CD4-positive, alpha-beta T cell treated with Interleukin-10 for 1 hour (primary cell): ENCODE measurements around the gene ERBB4.

ENCODE experiments used
- DNase-seq: peaks from one replicate; pipeline ENCODE4 v3.0.0-alpha.2; 2020

The ERBB4 gene

DNA sequence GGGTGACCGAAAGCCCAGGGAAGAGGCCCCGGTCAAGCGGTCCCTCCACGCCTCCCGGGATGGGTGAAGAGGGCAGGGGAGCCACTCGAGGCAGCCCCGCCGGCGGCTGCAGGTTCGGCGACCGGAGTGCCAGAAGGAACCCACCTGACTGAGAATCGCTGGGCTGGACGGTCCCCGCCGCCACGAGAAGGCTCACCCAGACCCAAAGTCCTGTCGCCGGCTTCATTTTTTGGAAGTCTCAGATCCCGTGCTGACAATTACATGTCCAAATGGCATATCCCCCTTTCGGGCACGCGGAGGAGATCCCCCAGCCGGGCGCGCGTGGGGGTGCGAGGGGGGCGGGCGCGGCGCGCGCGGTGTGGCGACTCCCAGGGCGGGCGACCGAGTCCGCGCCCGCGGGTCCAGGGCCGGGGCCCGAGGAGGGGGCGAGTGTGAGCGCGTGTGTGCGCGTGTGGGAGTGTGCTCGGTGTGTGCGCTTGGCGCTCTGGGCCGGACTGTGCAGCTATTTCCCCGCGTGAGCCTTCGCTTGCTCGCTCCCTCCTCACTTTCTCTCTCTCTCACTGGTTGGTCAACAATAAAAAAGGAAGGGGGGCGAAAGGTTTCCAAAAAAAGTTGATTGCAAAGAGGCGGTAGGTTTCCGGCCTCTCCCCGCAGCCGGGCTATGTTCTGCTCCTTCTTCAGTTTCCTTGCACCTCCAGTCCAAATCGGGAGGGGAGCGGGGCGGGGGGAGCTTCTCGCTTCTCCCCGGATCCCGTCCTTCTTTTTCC is at the start of gene ERBB4:
TSS of gene ERBB4 (minus strand) at position 498 of the 767 bp plus-strand sequence. CDS start at position 226, 272 bp downstream.
- DNase-seq = no peak

DNA sequence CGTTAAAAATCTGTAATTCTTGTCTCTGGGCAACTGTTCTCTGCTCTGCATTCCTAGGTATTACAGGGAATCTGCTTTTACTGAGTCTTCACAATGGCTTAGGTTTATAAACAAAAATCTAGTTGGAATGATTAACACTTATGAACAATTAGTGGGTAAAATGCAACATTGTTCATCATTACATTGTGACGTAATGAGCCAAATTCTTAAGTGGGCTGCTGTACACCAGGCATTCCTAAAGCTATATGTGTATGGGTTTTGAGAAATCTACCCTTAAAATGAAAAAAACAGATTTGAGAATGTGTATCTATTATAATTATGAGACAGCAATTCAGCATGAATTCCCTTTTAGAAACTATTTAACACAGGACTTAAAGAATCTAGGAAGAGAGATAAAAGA is 41.5 kb upstream of the ERBB4 start:
- DNase-seq = no peak

DNA sequence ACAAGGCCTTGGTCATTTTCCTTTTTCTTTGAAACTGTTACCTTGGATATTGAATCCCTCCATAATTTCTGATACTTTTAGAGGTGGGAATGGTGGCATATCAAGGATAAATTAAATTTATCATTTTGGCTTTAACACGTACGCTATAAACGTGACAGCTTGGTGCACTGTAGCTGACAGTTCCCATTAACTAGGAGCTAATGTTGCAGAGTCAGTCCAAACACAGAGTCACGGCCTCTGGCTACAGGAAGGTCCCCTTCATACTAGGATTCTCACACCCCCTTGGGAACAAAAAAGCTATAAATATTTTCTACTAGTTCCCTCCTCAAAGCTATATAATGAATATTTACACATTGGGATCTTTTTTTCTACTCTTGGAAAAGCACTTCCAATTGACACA is 17.7 kb upstream of the ERBB4 start:
- DNase-seq = no peak

DNA sequence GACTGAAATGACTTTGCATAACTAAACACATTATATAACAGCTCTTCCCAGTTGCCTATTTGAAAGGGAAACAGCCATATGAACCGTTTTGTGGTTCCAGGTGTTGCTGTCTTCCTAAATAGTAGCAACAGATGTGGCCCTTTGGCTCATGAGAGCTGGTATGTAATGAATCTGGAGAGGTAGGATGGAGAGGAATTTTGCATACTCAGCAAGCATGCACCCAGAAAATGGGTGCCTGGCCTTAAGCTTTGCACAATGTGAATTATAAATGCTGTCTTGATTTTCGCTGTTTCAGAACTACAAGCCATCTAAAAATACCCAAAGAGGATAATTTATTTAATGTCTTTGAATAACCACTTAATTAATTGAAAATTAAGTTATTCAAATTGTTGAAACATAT is 15.6 kb upstream of the ERBB4 start:
- DNase-seq = no peak

DNA sequence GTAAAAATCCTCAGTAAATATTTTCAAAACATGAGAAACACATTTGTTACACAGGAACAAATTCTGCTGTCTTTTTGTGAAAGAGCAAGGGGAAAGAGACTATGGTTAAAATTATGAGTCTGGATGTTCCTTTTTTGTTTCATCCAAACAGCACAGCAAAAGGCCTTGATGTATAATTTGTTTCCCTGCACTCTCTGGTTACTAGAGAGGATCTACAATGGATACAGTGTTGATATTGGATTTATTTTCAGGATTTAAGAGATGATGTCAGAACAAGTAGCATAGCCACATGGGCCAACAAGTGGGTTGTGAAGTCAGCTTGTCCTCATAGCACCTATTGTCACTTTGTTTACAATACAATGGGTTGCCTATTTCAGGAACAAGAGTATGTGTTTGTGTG is 11.3 kb upstream of the ERBB4 start:
- DNase-seq = no peak

DNA sequence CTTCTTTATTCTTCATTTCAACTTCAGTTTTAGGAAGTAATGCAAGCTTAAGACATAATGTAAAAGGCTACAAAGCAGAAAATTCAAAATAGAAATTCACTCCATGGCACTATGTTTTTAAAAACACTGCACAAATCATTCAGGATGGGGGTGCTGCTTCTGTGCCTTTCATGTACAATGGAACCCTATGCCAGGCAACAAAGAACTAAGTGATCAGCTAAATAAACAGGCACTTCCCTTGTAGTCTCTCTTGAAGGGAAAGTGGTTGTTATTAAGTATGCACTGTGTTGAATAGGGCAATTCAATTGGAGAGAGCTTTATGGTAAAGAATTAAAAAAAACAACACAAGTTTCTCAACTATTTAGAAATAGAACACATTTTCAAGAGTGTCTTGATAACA is 10.9 kb upstream of the ERBB4 start:
- no peak for DNase-seq

DNA sequence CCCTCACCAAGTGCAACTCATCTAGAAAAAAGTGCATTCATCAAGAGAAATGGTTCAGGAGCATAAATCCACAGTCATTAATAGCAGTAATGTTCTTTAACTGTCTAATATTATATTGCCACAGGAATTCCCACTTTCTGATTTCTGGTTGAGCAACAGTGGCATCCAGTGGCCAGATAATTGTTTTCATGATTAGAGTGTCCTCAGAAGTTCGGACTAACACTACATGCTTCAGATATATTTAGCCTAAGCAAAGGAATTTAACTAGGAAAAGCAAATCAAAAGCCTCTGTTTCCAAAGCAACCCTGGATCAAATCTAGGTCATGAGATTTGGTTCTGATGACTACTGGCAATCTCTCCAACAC is 9.8 kb upstream of the ERBB4 start:
- no peak for DNase-seq

DNA sequence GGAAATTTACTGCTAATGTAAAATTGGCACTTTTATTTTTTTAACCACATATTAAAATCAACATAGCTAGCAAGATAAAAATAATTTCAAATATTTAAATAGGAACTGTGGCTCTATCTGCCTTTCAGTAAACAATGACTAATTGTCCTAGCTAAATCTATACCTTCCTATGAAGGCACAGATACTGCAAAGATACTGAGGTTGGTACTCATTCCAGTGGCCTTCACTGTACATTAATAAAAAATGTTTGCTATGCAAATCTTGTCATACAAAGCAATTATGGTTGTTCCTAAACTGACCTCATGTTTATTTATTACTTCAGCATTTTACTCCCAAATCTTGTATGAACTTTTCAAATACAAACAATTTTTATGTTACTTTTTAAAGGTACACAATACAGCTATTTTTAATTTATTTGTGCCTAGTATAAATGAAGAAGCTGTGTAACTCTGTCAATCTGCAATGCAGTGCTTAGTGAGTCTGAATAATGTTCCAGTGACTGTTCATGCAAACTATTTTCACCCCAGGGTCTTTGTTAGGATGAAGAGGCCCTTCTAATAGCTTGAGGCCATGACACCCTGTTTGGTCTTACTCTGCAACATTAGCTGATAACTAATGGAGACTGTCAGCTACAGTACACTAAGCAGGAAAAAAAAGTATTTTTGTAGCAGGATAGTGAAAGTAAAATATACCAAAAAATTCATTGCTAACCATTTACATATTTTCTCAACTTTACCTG is 9.3 kb upstream of the ERBB4 start:
- DNase-seq = no peak

DNA sequence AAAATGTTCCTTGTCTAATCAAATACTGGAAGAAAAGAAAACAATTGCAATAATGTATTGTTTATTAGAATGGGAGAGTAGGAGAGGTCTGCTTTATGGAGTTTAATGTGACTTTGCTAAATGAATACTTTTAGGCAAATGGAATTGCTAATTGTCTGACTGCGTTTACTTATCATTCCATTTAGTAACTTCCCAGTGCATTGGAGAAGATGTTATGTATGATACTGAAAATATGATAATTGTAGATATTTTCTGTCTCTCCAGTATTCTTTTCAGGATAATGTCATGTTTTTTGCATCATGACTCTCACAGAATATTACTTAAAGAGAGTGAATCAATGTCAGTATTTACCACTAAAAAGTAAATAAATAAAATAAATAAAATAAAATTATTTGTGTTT is 8.1 kb upstream of the ERBB4 start:
- no peak for DNase-seq

DNA sequence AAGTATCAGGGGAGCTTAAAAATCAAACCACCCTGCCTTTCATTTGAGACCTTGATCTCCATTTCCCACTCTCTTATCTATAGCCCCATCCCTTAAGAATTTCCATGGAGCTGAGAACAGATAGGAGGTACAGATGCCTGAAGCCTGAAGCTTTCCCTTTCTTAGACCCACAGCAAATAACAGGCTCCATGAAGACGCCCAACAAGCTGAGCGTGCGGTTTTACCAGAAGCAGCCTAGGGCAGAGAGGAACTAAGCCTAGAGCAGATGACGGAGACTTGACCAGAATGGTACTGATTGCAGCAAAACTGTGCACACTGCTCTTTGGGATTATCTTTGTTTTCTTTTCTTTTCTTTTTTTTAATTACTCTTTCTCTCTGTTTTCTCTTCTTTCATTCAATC is 1.7 kb upstream of the ERBB4 start:
- no peak for DNase-seq

DNA sequence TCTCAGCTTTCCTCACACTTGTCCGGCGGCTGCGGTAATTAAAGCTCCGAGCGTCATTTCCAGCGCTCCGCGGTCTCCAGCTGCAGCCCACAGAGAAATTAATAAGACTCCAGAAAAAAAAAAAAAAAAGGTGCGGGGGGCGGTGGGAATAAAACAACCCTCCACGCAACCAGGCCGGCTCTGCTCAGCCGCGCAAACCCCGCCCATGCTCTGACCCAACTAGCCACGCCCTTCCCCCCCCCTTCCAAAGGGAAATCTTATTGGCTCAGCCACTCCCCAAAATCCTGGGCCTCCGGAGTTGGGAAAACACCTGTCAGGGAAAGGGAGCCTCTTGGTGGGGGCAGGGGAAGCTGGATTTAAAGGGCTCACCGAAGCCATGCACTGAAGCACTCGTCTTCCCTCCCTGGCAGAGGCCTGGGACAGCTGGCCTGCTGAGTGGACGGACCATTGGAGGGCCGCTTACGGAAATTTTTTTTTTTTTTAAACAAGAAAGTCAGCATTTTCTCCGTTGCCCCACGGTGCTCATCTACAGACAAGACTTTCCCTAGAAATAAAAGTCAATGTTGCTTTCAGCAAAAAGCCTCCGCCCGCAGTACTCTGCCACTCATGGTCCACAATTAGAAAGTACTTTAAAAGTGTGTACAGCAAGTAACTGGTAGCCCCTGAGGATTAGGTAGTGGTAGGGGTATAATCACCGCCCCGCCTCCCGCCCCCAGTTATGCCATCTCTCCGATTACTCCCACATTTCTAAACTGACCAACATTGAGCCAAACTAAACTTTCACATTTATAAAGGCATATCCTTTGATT is 674 bp upstream of the ERBB4 start:
- DNase-seq = no peak

DNA sequence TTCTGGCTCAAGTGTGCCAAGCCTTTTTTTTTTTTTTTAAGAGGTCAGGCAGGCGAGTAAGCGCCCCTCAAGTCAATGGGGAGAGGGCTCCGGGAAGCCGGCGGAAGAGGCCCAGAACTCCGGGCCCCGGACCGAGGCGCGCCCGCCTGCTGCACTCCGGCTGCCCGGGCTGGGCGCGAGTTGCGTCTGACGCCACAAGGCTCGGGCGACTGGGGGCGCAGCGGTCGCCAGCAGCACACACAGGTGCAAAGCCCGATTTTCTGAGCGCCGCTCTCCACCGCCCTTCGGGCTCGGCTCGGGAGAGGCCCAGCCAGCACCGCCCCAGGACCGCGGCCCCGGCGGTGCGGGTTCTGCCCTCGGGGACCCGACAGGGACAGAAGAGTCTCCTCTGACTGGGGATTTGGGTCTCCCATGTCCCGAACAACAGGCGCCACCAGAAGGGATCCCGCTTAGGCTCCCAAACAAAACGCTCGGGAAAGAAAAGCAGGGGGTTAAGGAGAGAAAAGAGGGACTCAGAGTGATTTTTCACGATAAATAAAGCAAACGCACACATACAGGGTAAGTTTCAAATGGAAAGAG is 787 bp downstream of the ERBB4 start:
- no peak for DNase-seq

DNA sequence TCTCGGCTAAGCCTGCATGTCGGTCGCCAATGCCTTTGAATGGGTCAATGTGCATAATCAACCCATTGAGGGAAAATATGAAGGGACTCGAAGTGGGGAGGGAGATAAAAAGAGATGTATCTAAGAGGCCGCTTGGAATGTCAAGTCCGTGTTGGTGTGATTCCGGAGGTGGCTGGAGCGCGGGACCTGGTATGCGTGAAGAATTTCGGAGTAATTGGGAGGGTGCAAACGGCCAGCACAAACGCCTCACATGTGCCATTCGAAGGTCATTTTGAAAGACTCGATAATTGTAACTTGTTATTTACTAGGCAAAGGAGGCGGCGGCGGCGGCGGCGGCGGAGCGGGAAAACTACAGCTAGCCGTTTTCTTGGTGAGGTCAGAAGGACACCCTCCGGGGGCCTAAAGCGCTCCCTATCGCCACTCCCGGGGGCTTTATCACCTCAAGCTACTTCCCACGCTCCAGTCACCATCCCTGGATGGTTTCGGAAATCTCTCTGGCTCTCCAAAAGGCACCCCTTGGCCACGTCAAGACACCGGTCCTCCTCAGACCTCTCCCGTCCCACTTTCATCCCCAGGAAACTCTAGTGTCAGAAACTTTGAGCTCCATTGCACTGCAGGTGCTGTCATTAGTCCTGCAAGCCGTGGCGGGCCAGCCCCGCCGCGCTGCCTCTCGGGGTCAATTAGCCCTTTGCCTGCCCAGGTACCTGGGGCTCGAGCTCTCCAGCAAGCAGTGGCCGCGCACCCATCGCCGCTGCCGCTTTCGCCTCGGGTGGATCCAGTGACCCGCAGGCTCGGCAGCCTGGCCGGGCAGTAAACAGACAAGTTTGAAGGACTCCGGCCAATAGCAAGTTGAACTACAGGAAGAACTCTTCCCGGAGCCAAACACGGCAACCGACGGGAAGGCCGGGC is 1.5 kb downstream of the ERBB4 start:
- no peak for DNase-seq

DNA sequence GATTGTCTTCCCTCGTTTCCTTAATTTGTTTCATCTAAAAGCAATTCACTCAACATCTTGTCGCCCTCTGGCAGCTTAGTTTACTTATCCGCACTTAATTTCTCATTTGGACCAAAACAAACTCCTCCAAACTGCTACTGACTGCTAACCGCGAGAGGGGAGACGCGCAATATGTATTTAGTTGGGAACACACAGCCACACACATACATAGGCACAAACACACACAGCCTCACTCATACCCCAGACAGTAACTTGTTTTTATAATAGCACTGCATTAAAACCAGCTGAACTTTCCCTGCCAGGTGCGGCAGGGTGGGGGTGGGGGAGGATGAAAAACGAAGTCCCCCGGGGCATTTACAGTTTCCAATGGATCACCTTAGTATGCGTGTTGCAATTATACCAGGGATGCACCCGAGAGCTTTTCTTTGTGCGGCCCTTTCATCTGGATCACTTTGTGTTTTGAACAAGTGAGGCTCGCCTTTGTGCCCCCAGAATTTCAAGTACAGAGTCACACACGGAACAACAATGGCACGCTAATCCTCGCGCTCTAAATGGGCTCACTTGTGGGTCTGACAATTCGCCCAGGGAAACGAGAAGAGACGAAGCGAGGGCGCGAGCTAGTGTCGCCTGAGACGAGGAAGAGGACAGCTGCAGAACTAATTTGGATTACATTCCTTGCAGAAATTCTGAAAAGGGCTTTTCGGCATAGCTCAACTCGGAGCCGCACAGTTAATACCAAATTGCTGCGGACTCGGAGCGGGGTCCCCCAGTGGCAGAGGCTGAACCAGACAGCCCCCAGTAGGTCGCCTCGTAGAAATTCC is 2.4 kb downstream of the ERBB4 start:
- DNase-seq = no peak

DNA sequence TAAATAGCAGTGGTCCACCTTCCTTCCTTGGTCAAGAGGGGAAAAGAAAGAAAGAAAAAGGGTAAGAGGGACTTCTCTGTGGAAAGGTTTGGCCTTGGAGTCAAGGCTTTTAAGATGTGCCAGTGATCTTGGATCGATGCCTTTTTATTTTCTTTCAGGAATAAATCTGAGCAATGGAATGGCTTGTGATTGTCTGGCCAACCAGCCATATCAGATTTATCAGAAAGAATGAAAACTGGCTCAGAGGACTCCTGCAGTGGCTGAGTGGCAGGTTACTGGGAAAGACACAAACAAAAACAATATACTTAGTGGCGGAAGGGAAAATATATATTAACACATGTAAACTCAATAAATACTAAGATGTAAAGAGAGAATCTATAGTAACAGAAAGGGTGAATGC is 4.3 kb downstream of the ERBB4 start:
- DNase-seq = no peak

DNA sequence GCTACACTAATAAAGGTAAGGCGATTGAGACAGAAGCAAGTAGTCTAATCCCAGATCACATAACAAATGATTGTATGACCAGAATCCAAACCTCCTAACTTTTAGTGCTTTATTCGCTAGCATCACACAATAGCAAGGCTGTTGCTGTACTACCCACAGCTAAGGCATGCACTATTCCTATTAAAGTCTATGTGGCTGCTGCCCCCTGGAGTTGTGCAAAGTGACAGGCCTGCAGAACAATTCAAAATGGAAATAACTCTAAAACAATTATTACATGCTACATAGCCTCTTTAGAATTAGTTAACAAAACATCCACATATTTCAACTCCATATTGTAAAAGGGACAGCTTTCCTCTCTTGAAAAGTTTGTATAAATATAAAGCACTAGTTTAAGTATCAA is 6.0 kb downstream of the ERBB4 start:
- no peak for DNase-seq

DNA sequence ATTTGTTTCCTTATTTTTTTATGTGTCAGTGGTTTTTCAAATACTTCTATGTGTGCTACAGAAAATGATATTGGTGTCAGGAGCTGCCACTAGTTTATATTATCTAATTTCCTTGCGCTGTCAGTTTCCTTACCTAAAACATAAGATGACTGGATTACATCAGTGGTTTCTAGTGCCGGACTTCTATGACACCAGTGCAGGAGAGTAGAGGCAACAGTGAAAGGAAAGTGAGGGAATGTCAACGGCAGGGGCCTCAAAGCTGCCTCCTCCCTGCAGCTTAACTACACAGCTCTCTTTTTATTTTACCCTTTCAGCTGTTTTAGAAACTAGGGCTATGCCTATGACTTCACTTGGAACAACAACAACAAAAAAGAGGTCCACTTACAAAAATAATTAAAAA is 6.5 kb downstream of the ERBB4 start:
- no peak for DNase-seq

DNA sequence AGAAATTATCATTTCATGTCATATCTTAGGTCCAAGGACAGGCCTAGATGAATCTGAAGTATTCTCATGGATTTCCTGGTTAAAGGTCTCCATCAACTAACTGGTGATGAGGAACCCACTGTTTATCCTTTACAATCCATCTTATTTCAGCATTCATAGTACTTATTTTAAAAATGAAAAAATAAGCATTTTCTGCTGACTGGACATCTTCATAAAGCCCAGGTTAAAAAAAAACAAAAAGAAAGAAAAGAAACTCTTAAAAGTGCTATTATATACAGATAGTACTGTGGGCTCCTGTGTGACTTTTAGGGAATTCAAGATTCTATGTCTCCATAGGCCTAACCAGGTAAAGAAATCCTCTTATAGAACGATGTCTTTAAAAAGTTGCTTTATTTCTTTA is 7.1 kb downstream of the ERBB4 start:
- no peak for DNase-seq

DNA sequence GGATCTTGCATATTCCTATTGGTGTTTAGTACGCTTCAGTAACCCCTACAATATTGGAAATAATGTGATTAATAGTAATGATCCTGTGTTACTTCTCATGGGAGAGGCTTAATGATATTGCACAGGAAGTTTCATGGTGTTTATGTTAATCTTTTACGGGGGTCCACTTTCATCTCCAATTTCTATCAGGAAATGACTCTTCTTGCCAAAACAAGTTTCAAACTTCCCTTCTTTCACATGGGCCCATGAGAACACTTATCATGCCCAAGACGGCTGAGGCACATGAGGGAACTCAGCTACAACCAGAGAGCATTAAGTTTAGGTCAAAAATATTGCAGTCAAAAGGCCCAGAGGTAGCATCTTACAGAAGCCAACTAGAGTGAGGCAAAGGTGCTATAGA is 7.6 kb downstream of the ERBB4 start:
- no peak for DNase-seq

DNA sequence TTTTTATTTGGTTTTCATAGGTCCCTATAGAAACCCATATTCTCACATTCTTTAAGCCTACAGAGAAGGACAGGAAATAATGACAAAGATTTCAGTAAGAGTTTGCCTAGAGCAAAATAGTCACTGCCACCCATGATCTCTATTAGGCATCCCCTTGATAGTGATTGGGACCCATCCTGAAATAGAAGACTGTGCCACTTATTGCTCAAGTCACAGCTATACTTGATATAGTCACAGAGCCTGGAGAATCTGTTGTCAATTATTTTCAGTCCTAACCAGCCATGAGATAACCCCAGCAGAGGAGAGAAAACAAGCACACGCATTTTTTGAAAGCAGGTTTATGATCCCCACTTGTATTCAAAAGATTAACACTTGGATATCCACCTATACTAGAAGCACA is 8.2 kb downstream of the ERBB4 start:
- no peak for DNase-seq

DNA sequence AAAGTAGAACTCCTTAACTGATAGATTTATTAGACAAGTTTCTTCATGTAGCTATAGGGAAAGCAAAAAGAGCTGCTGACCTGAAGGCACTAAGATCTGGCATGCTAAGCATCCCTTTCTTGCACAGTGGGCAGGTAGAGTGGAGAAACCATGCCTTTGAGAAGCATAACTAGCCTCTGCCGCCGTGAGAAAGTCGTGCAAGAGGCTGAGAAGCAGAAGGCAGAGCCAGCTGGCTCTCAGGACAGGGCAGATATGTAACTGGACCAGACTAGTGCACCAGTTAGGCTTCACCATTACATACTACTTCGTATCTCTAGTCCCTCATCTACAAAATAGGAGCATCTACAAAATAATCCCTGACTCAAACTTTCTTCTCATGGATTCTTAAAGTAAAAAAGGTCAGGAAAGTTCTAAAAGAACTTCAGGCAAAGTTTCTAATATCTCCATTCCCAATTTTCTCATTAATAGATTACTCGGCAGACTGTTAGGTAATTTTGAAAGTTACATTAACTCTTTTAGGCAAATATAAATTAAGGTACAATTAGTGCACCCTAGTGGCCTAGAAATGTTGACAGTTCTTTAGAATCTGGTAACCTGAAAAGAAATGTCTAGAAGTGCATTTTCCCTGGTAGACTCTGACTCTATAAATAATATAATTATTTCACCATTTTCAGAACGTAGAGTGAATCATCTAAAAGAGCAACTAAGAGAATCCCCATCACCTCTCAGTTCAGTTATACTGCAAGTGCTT is 10.3 kb downstream of the ERBB4 start:
- no peak for DNase-seq
